ENCODE data around the gene PDE1C.
"Not testable (repeated sequence)": the region's sequence is repeated elsewhere in the genome, so short reads cannot be mapped to it uniquely, and the experiment has no call there.

GRCh38 chr7:32076802-32077201 is 6.6 kb upstream of the PDE1C start:
- not testable (repeated sequence) for TF ChIP-seq EP300, POLR2A (IDR thresholded peaks at IDR 0.05)
- TF ChIP-seq, protein P1, sequence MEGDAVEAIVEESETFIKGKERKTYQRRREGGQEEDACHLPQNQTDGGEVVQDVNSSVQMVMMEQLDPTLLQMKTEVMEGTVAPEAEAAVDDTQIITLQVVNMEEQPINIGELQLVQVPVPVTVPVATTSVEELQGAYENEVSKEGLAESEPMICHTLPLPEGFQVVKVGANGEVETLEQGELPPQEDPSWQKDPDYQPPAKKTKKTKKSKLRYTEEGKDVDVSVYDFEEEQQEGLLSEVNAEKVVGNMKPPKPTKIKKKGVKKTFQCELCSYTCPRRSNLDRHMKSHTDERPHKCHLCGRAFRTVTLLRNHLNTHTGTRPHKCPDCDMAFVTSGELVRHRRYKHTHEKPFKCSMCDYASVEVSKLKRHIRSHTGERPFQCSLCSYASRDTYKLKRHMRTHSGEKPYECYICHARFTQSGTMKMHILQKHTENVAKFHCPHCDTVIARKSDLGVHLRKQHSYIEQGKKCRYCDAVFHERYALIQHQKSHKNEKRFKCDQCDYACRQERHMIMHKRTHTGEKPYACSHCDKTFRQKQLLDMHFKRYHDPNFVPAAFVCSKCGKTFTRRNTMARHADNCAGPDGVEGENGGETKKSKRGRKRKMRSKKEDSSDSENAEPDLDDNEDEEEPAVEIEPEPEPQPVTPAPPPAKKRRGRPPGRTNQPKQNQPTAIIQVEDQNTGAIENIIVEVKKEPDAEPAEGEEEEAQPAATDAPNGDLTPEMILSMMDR (IDR thresholded peaks at IDR 0.05): not testable (repeated sequence)

Measured in stomach (tissue), 4 donors.